GM21515 (cell line): ENCODE measurements around the gene KIF5C.

Experiments used
- ATAC-seq: cut with Tn5 transposase; IDR thresholded peaks from one replicate; pipeline ENCODE4 v1.9.1; 2021; ENCODE audit not compliant: unreplicated experiment

Gene KIF5C

DNA sequence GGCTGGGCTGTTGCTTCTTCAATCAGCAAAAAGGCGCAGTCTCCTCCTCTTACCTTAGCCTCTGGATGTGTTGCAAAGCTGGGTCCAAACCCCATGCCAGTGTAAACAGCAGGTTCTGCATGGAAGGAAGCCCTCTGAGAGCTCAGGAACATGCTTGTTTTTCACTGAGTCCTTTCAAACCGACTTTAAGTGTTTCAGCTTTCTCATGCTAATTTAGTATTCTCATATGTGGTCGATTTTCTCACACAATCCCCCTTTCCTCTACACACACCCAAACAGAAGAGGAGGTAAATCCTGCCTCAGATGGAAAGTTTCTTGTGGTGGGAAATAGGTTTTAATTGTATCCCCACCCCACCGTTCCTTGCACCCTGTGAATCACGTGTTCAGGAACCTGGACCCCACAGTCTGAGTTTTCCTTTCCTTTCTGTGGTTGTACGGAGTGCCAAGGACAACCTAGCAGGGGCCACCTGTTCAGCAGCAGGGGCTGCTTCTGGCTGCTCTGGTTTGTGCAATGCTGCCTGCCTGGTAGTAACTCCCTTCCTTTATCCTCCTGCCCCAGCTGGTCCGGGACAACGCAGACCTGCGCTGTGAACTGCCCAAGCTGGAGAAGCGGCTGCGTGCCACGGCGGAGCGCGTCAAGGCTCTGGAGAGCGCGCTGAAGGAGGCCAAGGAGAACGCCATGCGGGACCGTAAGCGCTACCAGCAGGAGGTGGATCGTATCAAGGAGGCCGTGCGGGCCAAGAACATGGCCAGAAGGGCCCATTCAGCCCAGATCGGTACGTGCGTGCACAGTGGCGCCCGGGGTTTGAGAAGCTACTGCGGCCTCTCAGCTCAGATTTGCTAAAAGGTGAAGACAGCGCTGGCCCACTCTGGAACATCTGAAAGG is 134.8 kb downstream of the KIF5C start:
- ATAC-seq = no peak

DNA sequence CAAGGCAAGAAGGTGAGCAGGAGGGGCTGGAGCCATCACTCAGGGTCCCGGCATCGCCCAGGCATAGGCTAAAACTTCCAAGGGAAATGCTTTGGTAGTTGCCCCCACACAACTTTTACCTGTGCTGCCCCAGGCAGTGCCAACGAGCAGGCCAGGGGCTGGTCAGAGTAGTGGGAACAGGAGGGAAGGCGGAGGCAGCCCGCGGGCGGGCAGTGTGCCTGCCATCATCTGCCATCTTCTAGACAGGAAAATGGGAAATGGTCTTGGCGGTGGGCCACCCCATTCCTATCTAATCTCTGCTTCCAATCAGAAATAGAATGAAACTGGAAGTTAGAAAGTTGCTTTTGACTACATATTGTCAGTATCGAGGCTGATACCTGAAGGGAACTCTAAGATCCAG is 137.5 kb downstream of the KIF5C start:
- ATAC-seq = no peak

DNA sequence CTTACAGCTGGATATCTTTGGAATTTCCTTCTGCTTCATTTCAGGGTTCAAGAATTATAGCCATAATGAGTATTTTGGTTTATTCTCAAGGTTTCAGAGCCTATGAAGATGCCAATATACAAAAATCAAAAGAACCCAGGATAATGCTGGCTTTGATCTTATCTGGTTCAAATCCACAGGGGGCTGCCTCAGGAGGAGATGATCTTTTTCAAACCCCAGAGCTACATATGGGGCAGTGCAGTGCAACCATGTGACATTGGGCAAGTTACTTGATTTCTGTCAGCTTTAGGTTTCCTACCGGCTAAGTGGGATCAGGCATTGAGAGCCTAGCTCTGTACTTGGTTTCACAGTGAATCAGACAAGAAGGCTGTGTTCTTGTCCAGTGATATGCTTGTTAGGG is 140.5 kb downstream of the KIF5C start:
- no peak for ATAC-seq

DNA sequence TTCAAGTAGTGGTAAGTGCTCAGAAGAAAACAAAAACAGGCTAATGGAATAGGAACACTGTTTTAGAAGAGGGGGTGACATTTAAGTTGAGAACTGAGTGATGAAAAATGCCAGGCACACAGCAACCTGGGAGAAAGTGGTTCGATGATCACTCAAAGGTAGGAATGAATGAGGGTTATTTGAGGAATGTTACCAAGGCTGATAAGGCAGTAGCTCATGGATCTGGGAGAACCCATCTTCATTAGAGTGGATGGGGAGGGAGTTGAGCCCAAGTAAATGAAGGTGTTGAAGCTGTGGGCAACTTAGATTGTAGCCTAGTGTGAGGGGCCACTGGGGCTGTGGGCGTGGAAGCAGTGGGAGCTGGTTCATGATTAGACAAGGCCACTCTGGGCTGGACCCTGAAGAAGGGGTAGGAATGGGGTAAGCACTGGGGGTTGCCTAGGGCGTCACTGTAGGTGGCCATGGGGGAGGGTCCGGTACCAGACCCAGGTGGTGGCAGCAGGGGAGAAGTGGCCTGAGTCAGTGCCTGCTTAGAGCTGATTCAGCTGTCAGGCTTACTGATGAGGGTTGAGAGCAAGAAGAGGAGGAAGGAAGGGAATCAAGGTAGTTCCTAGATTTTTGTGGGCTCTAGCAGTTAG is 141.0 kb downstream of the KIF5C start:
- ATAC-seq = no peak

DNA sequence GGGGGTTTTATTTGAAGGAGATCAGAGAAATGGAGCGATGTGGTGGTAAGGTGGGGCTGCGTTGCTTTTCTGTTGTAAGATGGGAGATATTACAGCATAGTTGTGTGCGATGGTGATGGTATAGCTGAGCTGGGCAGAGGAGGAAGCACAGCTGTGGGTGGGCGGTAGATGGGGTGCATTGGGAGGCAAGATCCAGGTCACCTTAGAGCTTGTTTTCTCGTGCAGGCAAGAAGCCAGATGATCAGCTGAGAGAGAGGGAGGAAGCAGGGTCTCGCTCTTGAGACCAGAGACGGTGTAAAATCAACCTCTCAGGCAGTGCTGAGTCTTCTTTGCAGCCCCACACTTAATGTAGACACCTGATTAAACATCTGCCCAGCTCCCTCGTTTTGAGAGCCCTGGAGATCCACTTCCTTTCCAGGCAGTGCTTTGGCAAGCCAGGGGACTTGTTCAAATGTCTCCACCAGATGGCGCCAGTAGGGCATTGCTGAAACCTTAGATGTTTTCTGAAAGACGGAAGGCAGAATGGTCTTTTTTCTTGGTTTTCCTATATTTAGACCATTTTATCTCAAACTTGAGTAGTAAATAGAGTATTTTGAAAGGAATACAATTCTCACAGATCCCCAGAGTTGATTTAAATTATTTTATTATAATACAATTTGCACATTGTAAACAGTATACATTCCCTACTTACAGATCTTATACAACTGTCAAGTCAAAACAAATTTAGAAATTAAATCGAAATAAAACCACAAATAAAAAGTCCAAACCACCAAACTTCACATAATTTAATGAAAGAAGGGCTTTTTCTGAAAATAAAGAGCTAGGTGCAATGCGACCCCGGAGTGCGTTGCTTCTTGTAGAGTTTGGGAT is 142.3 kb downstream of the KIF5C start:
- peak; percentile 31 for ATAC-seq

DNA sequence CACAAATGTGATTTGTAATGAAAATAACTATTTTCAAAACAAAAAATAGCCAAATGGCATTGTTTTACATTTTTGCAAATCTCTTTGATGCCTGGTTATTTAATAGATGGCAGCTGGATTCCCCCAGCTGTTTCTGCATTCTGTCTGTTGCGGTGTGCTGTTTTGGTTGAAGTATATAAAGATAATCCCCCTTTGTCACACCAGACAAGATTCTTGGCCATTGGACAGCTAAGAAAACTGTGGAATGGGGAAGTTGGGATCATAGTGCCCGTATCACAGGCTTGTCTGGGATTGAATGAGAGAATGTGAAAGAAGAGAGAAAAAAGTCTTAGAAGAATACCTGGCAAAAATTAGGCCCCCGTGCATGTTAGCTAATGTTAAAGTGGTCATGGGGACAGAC is 144.0 kb downstream of the KIF5C start:
- no peak for ATAC-seq

DNA sequence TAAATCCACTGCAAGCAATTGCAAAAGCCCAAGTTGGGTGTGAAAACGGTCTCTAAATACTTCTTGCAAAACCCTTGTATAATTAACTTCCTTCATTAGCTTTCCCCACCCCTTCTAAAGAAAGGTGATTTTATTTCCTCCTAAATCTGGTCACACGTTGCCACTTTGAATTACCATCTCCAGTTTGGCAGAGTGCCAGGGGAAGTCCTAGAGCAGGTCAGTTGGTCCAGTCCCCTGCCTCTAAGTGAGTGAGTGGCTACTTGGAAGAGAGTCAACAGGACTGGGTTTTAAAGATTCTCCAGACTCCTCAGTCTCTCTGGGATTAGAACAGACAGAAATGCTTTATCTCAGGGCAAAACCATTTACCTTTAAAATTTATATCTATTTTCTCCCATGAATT is 144.7 kb downstream of the KIF5C start:
- ATAC-seq = no peak

DNA sequence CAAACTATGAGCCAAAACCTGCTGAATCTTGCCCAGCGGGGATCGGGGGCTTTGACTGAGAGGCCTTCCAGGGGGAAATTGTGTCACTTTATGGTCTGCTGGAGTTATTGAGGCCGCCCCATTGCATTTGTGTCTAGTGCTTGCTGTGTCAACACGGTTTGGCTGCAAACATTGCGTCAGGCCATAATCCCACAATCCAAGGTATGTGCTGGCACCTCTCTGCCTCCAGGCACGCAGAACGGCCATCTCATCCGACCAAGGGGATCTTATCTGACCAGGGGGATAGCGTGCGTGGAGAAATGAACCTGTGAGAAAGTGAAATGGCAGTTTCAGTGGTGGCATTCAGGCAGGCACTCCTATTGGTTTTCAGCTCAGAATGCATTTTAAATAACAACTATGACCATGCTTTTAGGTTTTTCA is 145.4 kb downstream of the KIF5C start:
- ATAC-seq = peak; percentile 30

DNA sequence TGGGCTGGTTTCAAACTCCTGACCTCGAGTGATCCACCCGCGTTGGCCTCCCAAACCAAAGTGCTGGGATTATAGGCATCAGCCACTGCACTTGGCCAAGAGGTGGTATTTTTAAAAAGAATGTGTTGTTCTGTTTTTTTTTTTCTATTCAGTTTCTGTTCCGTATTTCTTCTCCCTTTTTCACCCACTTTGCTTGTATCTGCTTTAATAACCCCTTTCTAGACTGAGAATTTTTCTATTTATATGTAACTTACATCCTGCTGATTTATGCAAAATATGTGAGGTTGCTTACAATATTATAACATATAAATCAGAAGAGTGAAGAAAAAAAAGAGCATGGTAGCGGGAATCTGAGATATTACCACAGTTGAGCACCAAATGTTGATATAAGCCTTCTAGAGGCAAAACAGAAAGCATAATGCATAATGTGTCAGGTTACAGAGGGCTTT is 146.3 kb downstream of the KIF5C start:
- peak; percentile 65 for ATAC-seq

DNA sequence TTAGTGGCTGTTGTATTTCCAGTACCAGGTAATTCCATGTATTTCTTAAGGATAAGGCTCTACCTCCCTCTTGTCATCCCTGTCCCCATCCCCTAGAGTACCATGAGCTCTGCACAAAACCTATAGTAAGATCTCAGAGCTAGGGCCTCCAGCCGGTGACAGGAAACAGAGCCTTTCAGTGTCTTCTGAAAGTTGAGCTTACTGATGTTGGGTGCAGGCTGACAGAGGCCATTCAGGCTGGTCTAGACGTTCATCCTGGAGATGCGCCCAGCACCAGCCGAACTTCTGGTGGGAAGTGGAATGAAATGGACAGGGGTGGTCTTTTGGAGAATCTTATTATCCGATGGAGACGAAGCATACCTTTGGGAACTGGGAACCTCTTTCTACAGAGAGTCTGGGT is 146.7 kb downstream of the KIF5C start:
- ATAC-seq = peak; percentile 72

DNA sequence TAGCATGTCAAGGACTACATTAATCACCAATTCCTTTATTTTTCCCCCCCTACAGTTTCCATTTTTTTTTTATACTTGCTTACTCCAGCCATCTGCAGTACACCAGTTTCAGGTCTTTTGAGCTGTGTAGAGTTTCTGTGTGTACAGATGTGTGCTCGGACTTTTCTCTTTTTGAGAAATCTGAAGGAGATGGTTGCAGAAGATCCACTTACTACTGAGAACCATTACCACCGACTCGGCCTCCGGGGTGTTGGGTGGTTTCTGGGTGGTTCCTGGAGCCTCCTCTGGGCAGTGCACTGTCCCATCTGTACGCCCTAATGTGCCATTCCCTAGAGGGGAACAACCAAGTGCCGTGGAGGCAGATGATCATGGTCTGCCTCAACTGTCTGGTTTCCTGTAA is 148.1 kb downstream of the KIF5C start:
- ATAC-seq = no peak

DNA sequence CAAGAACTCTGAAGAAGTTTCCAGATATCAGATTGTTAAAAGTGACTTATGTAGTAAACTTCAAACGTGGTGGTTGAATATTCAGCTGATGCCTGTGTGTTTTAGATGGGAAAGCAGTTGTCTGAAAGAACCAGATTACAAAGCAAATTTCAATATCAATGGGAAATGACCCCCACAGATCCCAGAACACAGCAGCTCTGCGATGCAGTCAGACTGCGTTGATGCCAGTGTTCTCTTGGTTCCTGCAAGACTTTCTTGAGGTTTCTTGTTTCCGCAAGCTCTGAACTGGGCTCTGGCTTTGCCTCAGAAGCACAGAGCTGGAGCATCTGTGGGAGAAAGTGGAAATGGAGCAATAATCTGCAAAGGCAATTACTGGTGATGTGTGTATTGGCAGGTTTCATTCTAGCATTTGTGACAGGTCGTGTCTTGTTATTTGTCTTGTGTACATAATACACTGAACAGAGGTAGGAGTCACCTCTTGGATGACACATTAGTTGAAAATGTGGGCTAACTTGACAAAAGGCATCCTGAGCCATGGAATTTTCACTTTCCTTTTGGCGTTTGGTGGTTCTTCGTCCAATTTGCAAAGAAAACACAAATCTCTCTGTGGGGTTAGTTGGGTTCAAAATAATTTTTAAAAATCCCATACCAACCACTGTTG is 152.7 kb downstream of the KIF5C start:
- no peak for ATAC-seq

DNA sequence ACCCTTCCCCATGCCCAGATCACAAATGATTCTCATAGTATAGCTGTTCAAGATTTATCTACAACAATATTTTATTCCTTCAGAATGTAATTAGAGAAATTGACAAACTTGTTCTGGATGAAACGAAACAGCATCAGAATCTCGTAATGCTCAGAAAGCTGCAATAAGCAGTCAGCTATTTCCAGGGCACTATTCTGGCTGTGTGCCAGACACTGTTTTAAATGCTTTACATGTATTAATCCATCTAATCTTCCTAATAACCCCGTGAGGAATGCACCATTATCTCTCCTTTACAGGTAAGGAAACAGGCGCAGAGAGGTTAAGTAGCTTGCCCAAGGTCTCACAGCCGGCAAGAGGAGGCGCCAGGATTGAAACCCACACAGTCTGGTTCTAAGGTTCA is 153.3 kb downstream of the KIF5C start:
- no peak for ATAC-seq

DNA sequence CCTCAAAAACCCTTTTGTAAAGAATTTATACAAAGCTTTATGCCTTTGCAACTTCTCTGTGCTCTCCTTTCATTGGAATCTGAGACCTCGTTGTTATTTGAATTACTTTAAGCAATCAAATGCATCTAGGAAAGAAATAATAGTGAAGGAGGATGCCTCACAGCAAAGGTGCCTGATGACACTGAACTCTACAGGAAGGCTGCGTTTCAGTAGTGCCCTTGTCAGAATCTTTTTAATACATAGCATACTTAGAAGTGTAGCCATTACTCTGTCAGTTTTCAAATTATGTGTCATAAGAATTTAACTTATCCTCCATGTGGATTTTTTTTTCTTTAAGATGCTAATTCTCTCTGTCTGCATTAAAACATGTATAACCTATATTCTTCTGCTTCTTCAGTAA is 153.9 kb downstream of the KIF5C start:
- ATAC-seq = no peak

DNA sequence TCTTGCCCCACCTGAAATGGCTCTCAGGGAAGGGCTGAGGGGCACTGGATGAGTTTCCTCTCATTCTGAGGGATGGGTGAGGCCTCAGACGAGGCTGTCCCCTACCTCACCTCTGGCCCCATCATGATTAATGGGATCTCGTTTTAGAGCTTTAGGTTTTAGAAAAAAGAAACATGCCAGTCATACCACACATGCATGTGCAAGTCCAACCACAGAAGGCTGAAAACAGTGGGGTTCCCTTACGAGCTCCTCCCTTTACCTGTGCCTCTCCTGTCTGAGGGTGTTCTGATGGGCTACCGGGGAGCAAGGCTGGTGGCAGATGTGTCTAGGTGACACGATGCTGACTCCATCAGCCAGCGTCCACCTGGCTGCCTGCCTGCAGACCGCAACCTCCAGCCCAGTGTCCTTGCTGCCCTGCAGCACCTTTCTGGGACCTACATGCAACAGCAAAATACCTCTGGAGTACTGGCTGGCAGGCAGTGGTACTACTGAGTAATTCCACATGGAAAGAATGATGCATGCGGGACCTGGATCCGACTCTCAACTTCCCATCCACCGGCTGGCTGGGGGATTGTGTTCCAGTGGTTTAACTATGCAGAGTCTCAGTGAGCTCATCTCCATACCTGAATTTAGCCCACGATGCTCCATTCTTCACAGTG is 154.4 kb downstream of the KIF5C start:
- ATAC-seq = no peak

DNA sequence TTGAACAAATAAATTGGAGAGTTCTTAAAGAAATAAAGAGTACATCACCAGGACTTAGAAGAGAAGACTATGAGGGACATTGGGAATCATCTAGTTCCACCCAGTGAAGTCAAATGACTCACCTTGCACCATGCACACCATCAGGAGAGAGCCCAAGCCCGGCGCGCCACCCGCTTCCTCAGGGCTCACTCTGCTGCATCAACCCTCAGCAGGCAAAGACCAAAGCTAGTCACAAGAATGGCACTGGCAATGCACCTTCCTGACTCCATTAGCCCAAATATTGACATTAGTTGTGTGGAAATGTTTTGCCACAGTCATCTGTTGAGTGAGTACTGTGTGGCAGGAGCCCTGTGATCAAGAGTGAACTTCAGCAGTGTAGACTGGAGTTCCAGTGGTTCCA is 156.4 kb downstream of the KIF5C start:
- no peak for ATAC-seq

DNA sequence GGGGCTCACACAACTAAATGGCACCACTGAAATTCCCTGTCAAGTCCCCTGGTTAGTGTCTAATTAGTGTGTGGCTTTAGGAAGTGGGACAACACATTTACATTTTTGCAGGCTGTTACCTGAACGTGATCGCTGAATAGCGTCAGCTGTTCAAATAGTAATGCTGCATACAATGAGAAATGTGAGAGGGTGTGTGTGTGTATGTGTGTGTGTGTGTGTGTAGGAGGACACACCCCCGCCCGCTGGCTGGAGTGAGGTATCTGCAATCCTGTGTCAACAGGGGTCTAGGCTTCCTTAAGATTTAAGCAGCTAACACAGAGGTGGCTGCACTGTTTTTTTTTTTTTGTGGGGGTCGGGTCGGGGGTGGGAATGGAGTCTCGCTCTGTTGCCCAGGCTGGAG is 158.7 kb downstream of the KIF5C start:
- ATAC-seq = no peak

DNA sequence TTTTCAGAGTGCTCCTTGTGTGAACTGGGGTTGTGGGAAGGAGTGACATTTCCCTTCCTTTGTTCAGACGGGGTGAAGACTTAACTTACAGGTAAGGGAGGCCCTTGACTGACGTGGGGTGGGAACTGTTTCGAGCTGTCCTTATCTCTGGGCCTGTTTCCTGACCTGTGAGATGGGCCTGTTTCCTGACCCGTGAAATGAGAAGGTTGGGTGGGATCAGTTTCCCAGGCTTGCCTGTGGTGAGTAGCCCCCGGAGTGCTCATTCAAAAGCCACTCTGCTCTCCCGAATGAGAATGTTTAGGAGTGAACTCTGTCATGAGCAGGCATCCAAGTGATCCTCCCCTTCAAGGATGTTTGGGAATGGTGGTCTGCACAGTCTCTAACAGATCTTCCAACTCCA is 159.4 kb downstream of the KIF5C start:
- ATAC-seq = no peak

DNA sequence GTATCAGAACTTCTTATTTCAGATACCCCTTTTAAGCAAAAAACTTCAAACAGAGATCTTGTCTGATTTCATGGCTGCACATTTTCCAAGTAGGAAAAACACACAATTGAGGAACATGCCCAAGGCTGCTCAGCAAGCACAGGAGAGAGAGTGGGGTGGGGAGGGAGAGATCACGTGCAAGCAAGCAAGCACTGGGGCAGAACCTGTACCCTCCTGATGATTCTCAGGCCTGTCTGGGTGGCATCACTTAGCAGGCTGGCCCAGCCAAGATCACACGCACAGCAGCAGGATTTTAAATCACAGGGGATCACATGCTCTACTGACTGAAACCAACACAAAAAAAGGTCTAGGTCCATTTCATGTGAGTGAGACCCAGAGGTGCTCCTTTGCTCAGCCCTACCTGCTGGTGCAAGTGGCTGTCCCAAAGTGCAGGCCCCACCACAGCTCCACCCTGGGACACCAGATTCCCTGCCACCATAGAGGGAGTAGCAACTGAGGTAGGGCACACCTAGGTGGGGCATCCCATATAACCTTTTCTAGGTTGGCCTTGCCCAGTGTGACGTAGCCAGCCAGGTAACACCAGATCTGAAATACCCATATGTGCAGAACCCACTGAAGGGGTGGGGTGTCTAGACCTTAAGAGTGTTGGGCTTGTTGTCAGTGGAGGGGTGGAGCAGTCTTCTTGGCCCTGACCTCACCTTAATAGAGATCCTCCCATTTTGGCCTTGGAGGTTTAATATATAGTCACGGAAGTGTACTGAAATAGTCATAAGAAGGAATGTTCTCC is 161.7 kb downstream of the KIF5C start:
- ATAC-seq = no peak

DNA sequence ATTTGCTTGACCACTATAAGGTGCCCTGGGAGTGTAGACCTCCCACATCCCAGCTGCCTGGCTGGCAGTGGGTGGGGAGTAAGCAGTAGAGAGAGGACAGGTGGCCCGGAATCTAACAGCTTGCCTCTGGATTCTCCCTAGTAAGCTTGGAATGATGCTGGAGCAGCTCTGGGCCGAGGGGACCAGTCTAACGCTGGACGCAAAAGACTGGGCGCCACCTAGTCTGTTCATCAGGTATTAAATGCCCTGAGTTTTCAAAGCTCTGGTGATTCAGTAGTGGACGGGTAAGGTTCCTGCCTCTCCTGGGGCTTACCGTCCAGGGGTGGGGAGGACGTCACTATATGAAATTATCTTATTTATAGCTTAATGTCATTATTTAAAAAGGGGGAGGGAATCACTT is 162.8 kb downstream of the KIF5C start:
- no peak for ATAC-seq
